Chondrocyte (in vitro differentiated cells): Measurements from ENCODE around the gene ZCCHC24. TPM values are rescaled to one million over a fixed set of nuclear protein-coding genes. Genes with fewer than 3 reads are reported as not detected.

Experiments
- DNase-seq: peaks from one replicate; pipeline ENCODE4 v3.0.0; 2021; ENCODE audit warnings: mixed read lengths, low spot score
- H3K27ac Mint-ChIP-seq: one replicate; pipeline ENCODE4 v1.8.0; 2021; ENCODE audit warnings: mild to moderate bottlenecking, moderate library complexity, mixed read lengths; ENCODE audit not compliant: unreplicated experiment
- H3K27me3 Mint-ChIP-seq: 2 replicates; pipeline ENCODE4 v1.8.0; 2021; ENCODE audit warnings: low read depth, mixed read lengths
- H3K36me3 Mint-ChIP-seq: 2 replicates; pipeline ENCODE4 v1.8.0; 2021; ENCODE audit warnings: low read depth, mixed read lengths
- H3K4me1 Mint-ChIP-seq: 2 replicates; pipeline ENCODE4 v1.8.0; 2021; ENCODE audit warnings: low read depth, mild to moderate bottlenecking, mixed read lengths
- H3K4me3 Mint-ChIP-seq: one replicate; pipeline ENCODE4 v1.8.0; 2021; ENCODE audit warnings: mild to moderate bottlenecking, moderate library complexity, mixed read lengths; ENCODE audit not compliant: unreplicated experiment
- H3K9me3 Mint-ChIP-seq: 2 replicates; pipeline ENCODE4 v1.8.0; 2021; ENCODE audit warnings: low read depth, mixed read lengths
- CTCF ChIP-seq: fragments of 200-600 bp; sonication (generic); IDR thresholded peaks from 2 replicates; pipeline ENCODE4 v1.5.0; 2021; ENCODE audit warnings: antibody characterized with exemption, mild to moderate bottlenecking, moderate library complexity
- total RNA-seq: library from RNA; stranded (reverse); gene quantifications from 3 replicates; pipeline ENCODE4 v1.2.1, GENCODE V29; 2021

Gene ZCCHC24
- total RNA-seq, 1 donor from 2014 or later, result 45.1 TPM

- H3K4me1 Mint-ChIP-seq, result peaks cover 28% of the 10 kb centered on the region
- no peak for TF ChIP-seq CTCF
- no peaks in the 10 kb centered on the region for H3K27me3 Mint-ChIP-seq
- H3K4me3 Mint-ChIP-seq, result no peak overlapping the region
- peaks cover 2% of the 10 kb centered on the region for H3K36me3 Mint-ChIP-seq
- H3K9me3 Mint-ChIP-seq, result peaks cover 3% of the 10 kb centered on the region
- H3K27ac Mint-ChIP-seq, result peak overlapping the region; percentile 7
- DNase-seq, result peak; percentile 70
Measured at GRCh38 chr10:79376078-79376628, 69.3 kb downstream of the ZCCHC24 start.

GRCh38 chr10:79375321-79376077 is 69.9 kb downstream of the ZCCHC24 start:
- peaks cover 21% of the 10 kb centered on the region for H3K4me1 Mint-ChIP-seq
- peak; percentile 77 for DNase-seq
- H3K27ac Mint-ChIP-seq, result peak overlapping the region; percentile 47
- H3K36me3 Mint-ChIP-seq, result peaks cover 2% of the 10 kb centered on the region
- H3K27me3 Mint-ChIP-seq, result no peaks in the 10 kb centered on the region
- no peak overlapping the region for H3K4me3 Mint-ChIP-seq
- peaks cover 3% of the 10 kb centered on the region for H3K9me3 Mint-ChIP-seq
- TF ChIP-seq CTCF, result no peak

- Mint-ChIP-seq H3K27me3 (no peaks in the 10 kb centered on the region), H3K4me3 (no peak overlapping the region), H3K9me3 (peaks cover 3% of the 10 kb centered on the region), H3K36me3 (peaks cover 2% of the 10 kb centered on the region), H3K4me1 (peaks cover 14% of the 10 kb centered on the region), H3K27ac (peak overlapping the region; percentile 62)
- peak; percentile 57 for DNase-seq
- TF ChIP-seq CTCF, result peak; percentile 98
Measured at GRCh38 chr10:79374312-79375191, 70.9 kb downstream of the ZCCHC24 start.

GRCh38 chr10:79372871-79373270 is 72.6 kb downstream of the ZCCHC24 start:
- Mint-ChIP-seq H3K27ac (no peak overlapping the region), H3K4me3 (no peak overlapping the region), H3K4me1 (peaks cover 14% of the 10 kb centered on the region), H3K36me3 (peaks cover 2% of the 10 kb centered on the region), H3K27me3 (no peaks in the 10 kb centered on the region), H3K9me3 (peaks cover 3% of the 10 kb centered on the region)
- DNase-seq, result peak; percentile 25
- TF ChIP-seq CTCF, result no peak
